H1 (cell line): ENCODE results near the gene SPPL2B. TPM values are rescaled to one million over a fixed set of nuclear protein-coding genes. Genes with fewer than 3 reads are reported as not detected.

Source experiments
- CTCF ChIA-PET: fragments of 300-600 bp; sonication (Branson Sonifier 250); formaldehyde crosslinking; loops from one replicate; lab custom pipeline; 2021; ENCODE audit not compliant: partially characterized antibody; lab: Charles Lee
- POLR2A ChIA-PET: fragments of 300-600 bp; sonication (Branson Sonifier 250); formaldehyde crosslinking; loops from one replicate; lab custom pipeline; 2021; ENCODE audit warnings: inconsistent platforms; ENCODE audit not compliant: partially characterized antibody; lab: Charles Lee
- DNase-seq, 2 experiments: peaks; one replicate each; pipeline versions ENCODE4 v3.0.0 to v3.0.0-alpha.2; 2010 to 2022; ENCODE audit warnings: low spot score in 2 of 2, low read depth in 1 of 2, mixed read lengths in 1 of 2
- FAIRE-seq: peaks from 2 replicates; lab custom pipeline; 2011; peaks lifted over from hg19 to GRCh38; lab: Jason Lieb, UNC
- H2AFZ ChIP-seq: 2 replicates; pipeline ENCODE4 v1.8.1; 2012; ENCODE audit warnings: low read length, inconsistent platforms
- H2AK5ac ChIP-seq: 2 replicates; pipeline ENCODE4 v1.6.1; 2013; ENCODE audit warnings: low read depth, low read length
- H2BK120ac ChIP-seq: replicated peaks from 2 replicates; pipeline ENCODE3; 2013; ENCODE audit warnings: low read depth, low read length, inconsistent platforms
- H2BK12ac ChIP-seq: 2 replicates; pipeline ENCODE4 v1.6.1; 2013; ENCODE audit warnings: low read depth, low read length
- H2BK15ac ChIP-seq: 2 replicates; pipeline ENCODE4 v1.6.1; 2013; ENCODE audit warnings: low read length
- H2BK20ac ChIP-seq: 2 replicates; pipeline ENCODE4 v1.6.1; 2013; ENCODE audit warnings: low read length
- H2BK5ac ChIP-seq: 2 replicates; pipeline ENCODE4 v1.6.1; 2013; ENCODE audit warnings: low read depth, low read length
- H3K14ac ChIP-seq: 2 replicates; pipeline ENCODE4 v1.6.1; 2013; ENCODE audit warnings: inconsistent platforms; ENCODE audit not compliant: insufficient read length
- H3K18ac ChIP-seq: 2 replicates; pipeline ENCODE4 v1.6.1; 2013; ENCODE audit warnings: low read length; ENCODE audit errors: extremely low read depth
- H3K23ac ChIP-seq: 2 replicates; pipeline ENCODE4 v1.6.1; 2013; ENCODE audit warnings: inconsistent platforms; ENCODE audit not compliant: insufficient read length
- H3K23me2 ChIP-seq: 2 replicates; pipeline ENCODE4 v1.6.1; 2013; ENCODE audit warnings: low read depth, low read length
- H3K27ac ChIP-seq: 2 replicates; pipeline ENCODE4 v1.6.1; 2011; ENCODE audit warnings: low read depth, low read length, inconsistent platforms
- H3K27me3 ChIP-seq, 4 experiments: replicated peaks in 1 of 4; 1 replicate in 1 of 4; 2 replicates in 3 of 4; pipeline versions ENCODE4 v1.6.1 to v1.8.1; 2011 to 2013; ENCODE audit warnings: low read length in 3 of 4, mild to moderate bottlenecking in 3 of 4, inconsistent platforms in 2 of 4, mixed read lengths in 2 of 4, moderate library complexity in 1 of 4; ENCODE audit not compliant: control insufficient read depth in 3 of 4, insufficient read depth in 3 of 4; ENCODE audit errors: extremely low read depth in 1 of 4
- H3K36me3 ChIP-seq, 4 experiments: 2 replicates each; pipeline versions ENCODE4 v1.6.1 to v1.8.1; 2011 to 2013; ENCODE audit warnings: mild to moderate bottlenecking in 4 of 4, low read length in 3 of 4, moderate library complexity in 2 of 4, control low read depth in 1 of 4, inconsistent platforms in 1 of 4; ENCODE audit not compliant: insufficient read depth in 4 of 4, control insufficient read depth in 2 of 4
- H3K4ac ChIP-seq: replicated peaks from 2 replicates; pipeline ENCODE3; 2013; ENCODE audit warnings: low read length, low read depth, mixed read lengths, inconsistent platforms; ENCODE audit not compliant: insufficient read length
- H3K4me1 ChIP-seq, 4 experiments: replicated peaks in 1 of 4; 1 replicate in 1 of 4; 2 replicates in 3 of 4; pipeline versions ENCODE4 v1.6.1 to v1.8.1; 2011 to 2013; ENCODE audit warnings: low read length in 3 of 4, inconsistent platforms in 2 of 4, mixed read lengths in 1 of 4; ENCODE audit not compliant: insufficient read depth in 4 of 4, control insufficient read depth in 3 of 4
- H3K4me2 ChIP-seq, 2 experiments: 2 replicates each; pipeline versions ENCODE4 v1.6.1 to v1.8.1; 2011 to 2013; ENCODE audit warnings: low read depth in 2 of 2, low read length in 2 of 2, control low read depth in 1 of 2, inconsistent platforms in 1 of 2, mild to moderate bottlenecking in 1 of 2; ENCODE audit not compliant: insufficient read depth in 1 of 2
- H3K4me3 ChIP-seq, 4 experiments: fragments of 200-600, 300-600 bp in 1 of 4; sonication (generic), shearing (Covaris generic), sonication (Bioruptor Twin) in 1 of 4; 2 replicates each; pipeline versions ENCODE4 v1.5.1 to v1.8.1; 2011 to 2016; ENCODE audit warnings: low read length in 4 of 4, low read depth in 3 of 4, control low read depth in 2 of 4, inconsistent platforms in 2 of 4, mild to moderate bottlenecking in 2 of 4, mixed read lengths in 1 of 4, moderate library complexity in 1 of 4; ENCODE audit not compliant: insufficient read depth in 2 of 4; ENCODE audit errors: extremely low read depth in 1 of 4
- H3K56ac ChIP-seq: replicated peaks from 2 replicates; pipeline ENCODE3; 2013; ENCODE audit warnings: low read depth, mild to moderate bottlenecking, mixed read lengths, low read length, inconsistent platforms; ENCODE audit not compliant: insufficient read length
- H3K79me1 ChIP-seq: 2 replicates; pipeline ENCODE4 v1.6.1; 2013; ENCODE audit warnings: low read depth, low read length, control low read depth
- H3K79me2 ChIP-seq, 2 experiments: 2 replicates each; pipeline versions ENCODE4 v1.6.1 to v1.8.1; 2012 to 2013; ENCODE audit warnings: low read length in 2 of 2, mild to moderate bottlenecking in 2 of 2, inconsistent platforms in 1 of 2; ENCODE audit not compliant: insufficient read depth in 2 of 2, control insufficient read depth in 1 of 2
- H3K9ac ChIP-seq, 4 experiments: replicated peaks in 1 of 4; 1 replicate in 1 of 4; 2 replicates in 3 of 4; pipeline versions ENCODE4 v1.6.1 to v1.8.1; 2011 to 2013; ENCODE audit warnings: low read depth in 3 of 4, low read length in 3 of 4, control low read depth in 2 of 4, mild to moderate bottlenecking in 2 of 4, moderate library complexity in 2 of 4, inconsistent platforms in 1 of 4; ENCODE audit errors: extremely low read depth in 1 of 4
- H3K9me3 ChIP-seq, 2 experiments: 2 replicates each; pipeline versions ENCODE4 v1.6.1 to v1.8.1; 2012 to 2013; ENCODE audit warnings: mild to moderate bottlenecking in 2 of 2, moderate library complexity in 2 of 2, control low read depth in 1 of 2, inconsistent platforms in 1 of 2, low read depth in 1 of 2, low read length in 1 of 2, mixed read lengths in 1 of 2; ENCODE audit not compliant: insufficient read depth in 2 of 2
- H4K20me1 ChIP-seq, 2 experiments: replicated peaks in 1 of 2; 2 replicates each; pipeline versions ENCODE3 to v1.8.1; 2011 to 2013; ENCODE audit warnings: inconsistent platforms in 2 of 2, low read length in 2 of 2, mild to moderate bottlenecking in 1 of 2; ENCODE audit not compliant: insufficient read depth in 2 of 2, control insufficient read depth in 1 of 2
- H4K5ac ChIP-seq: 2 replicates; pipeline ENCODE4 v1.6.1; 2013; ENCODE audit warnings: low read length, low read depth, mixed read lengths, inconsistent platforms; ENCODE audit not compliant: insufficient read length
- H4K8ac ChIP-seq: 2 replicates; pipeline ENCODE4 v1.8.0; 2013; ENCODE audit warnings: mild to moderate bottlenecking, moderate library complexity, low read length, inconsistent platforms; ENCODE audit not compliant: insufficient read depth; ENCODE audit errors: extremely low read depth
- H4K91ac ChIP-seq: replicated peaks from 2 replicates; pipeline ENCODE3; 2013; ENCODE audit warnings: low read length, mixed read lengths, inconsistent platforms; ENCODE audit not compliant: insufficient read length
- KDM4A ChIP-seq: IDR thresholded peaks from one replicate; pipeline ENCODE4 v1.7.1; 2012; ENCODE audit warnings: low read depth, mild to moderate bottlenecking, moderate library complexity, low read length, inconsistent platforms; ENCODE audit not compliant: severe bottlenecking
- NRF1 ChIP-seq: IDR thresholded peaks from 2 replicates; pipeline ENCODE4 v1.6.1; 2011; ENCODE audit warnings: mild to moderate bottlenecking, low read depth, low read length, improper control_type of control experiment
- TAF7 ChIP-seq: optimal IDR thresholded peaks from 2 replicates; pipeline ENCODE3; 2011; ENCODE audit warnings: low read depth, mild to moderate bottlenecking, inconsistent platforms, low read length, moderate library complexity, borderline replicate concordance
- WGBS, 2 experiments: shearing (Covaris generic) in 1 of 2; methylation state at CpG; one replicate each; pipeline versions ENCODE4 v1.1.6 to v1.1.7; 2013 to 2015; ENCODE audit warnings: low lambda C conversion rate in 2 of 2, mixed read lengths in 2 of 2, inconsistent platforms in 1 of 2, low coverage in 1 of 2, missing lambda C conversion rate in 1 of 2; ENCODE audit not compliant: insufficient replicate concordance in 2 of 2, insufficient coverage in 1 of 2, insufficient read length in 1 of 2; ENCODE audit errors: extremely low coverage in 1 of 2, missing lambda C conversion rate in 1 of 2; 5-methylcytosine and 5-hydroxymethylcytosine counted together
- polyA plus RNA-seq, 7 experiments: library from polyadenylated mRNA; depleted of rRNA in 3 of 7; stranded (reverse) in 5 of 7; unstranded in 2 of 7; fragments of >200 nt in 5 of 7; fragments of 200-250 nt in 2 of 7; gene quantifications; 1 replicate in 5 of 7; 2 replicates in 1 of 7; 4 replicates in 1 of 7; pipeline versions ENCODE4 v1.2.1 to v1.2.3, GENCODE V29; 2011 to 2013; ENCODE audit warnings: missing spikeins in 2 of 7, mixed read lengths in 2 of 7
- total RNA-seq: library from RNA; stranded (reverse); fragmentation: NEBNext Ultra II Directional; extraction: Animal tissue kit (Norgen Biotek cat#: 25700); gene quantifications from 2 replicates; pipeline ENCODE4 v1.2.1, GENCODE V29; 2021

SPPL2B gene
- total and polyA plus RNA-seq, 2 of the 8 experiments (the other 6 are each of a cell fraction or from before 2014, with no cell fraction given): 34.8 to 55.7 TPM

DNA sequence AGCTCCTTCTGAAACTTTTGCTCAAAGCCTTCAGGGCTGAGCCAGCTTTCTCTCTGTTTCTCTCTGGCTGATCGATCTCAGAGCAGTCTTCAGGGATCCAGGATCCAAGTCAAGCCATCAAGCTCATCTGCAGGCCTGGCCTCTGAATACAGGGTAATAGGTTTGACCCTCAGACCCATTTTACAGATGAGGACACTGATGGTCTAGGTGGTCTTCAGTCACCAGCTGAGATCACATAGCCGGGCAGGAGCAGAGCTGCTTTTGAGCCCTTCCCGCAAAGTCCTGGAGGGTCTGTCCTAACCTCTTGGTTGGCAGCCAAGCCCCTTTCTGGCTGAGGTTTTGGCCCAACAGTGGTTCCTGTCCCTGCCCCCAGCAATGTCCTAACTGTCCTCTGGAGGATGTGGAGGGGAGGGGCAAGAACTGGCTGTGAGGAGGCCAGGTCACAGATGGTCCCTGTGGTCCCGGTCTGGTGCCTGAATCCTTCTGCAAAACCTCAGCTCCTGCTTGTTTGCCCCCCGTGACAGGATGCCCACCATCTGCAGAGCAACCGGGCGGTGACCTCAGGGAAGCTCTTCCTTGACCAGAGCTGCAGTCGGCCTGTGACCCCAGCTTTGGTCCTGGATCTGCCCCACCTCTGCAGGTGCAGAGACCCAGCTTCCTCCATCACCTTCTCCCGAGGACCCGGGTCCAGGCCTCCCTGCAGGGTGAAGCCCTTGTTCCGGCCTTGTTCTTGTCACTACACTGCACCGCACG lies 40.7 kb upstream of the SPPL2B start:
- H3K27me3 ChIP-seq: peaks cover 39 to 66% (median 59%) of the 10 kb centered on the region in 4 experiments
- TF ChIP-seq NRF1 (no peak), KDM4A (no peak), TAF7 (no peak)
- H4K20me1 ChIP-seq: peaks cover 0 to 11% of the 10 kb centered on the region in 2 experiments

More for the DNA sequence above, 40.7 kb upstream of the SPPL2B start:
- DNase-seq (no peak), FAIRE-seq (no peak)
- Histone ChIP-seq H2BK15ac (no peak overlapping the region), H3K36me3 (peaks cover 0 to 6% (median 0%) of the 10 kb centered on the region in 4 experiments; a peak in 1 of 8 replicates), H3K4ac (no peak overlapping the region), H3K9ac (no peak overlapping the region), H2BK120ac (no peak overlapping the region), H3K4me2 (no peak overlapping the region), H2BK12ac (no peak overlapping the region), H3K9me3 (no peaks in the 10 kb centered on the region), H3K79me2 (no peaks in the 10 kb centered on the region), H3K23ac (no peak overlapping the region), H3K23me2 (peaks cover 10% of the 10 kb centered on the region; the same call in 1 of the 2 replicates), H3K18ac (no peak overlapping the region), H3K27ac (no peak overlapping the region), H3K56ac (no peak overlapping the region), H3K4me3 (no peak overlapping the region), H4K5ac (no peak overlapping the region), H4K91ac (no peak overlapping the region), H2AK5ac (no peak overlapping the region), H3K79me1 (no peaks in the 10 kb centered on the region), H3K14ac (no peak overlapping the region), H4K8ac (no peak overlapping the region), H2AFZ (no peak overlapping the region), H2BK20ac (no peak overlapping the region), H2BK5ac (no peak overlapping the region), H3K4me1 (peaks cover 0 to 22% (median 9%) of the 10 kb centered on the region in 4 experiments; a peak in 5 of 7 replicates)
- ChIA-PET POLR2A (interaction anchor here (0.7 to 3.1 kb wide), 15 partner anchors 8 to 342 kb away, joined by 3 to 25 read pairs (median 4); no protein-coding TSS in a partner anchor), CTCF (interaction anchor here (0.9 to 5.0 kb wide), 7 partner anchors 10 to 349 kb away, joined by 3 to 46 read pairs (median 7); no protein-coding TSS in a partner anchor)
- WGBS, 2 experiments: 88% methylated on average over 12 of the region's 13 CpGs; no CpG with 5 or more reads in 1 of the 2 experiments
